ENCODE measurements around the gene ZSCAN9.

Gene ZSCAN9

GRCh38 chr6:28266962-28267694 lies 42.1 kb downstream of the ZSCAN9 start, which contains the start of gene ZSCAN26:
Gene ZSCAN26 (plus strand): TSS chr6:28267143. CDS start chr6:28271920, 4,777 bp downstream.
- peak; percentile 87 for DNase-seq (ENCODE audit: low read depth)

GRCh38 chr6:28267695-28268059 lies 42.6 kb downstream of the ZSCAN9 start:
- no peak for DNase-seq (ENCODE audit: low read depth)

- DNase-seq (ENCODE audit: low read depth), result peak; percentile 89
These were observed 44.4 kb downstream of the ZSCAN9 start for GRCh38 chr6:28269492-28269891.

- DNase-seq (ENCODE audit: low read depth), result no peak
These were observed 49.8 kb downstream of the ZSCAN9 start for GRCh38 chr6:28274888-28275287.

- DNase-seq (ENCODE audit: low read depth), result no peak
These were observed 52.7 kb downstream of the ZSCAN9 start for GRCh38 chr6:28277746-28278145.

GRCh38 chr6:28280595-28281287 lies 55.7 kb downstream of the ZSCAN9 start:
- no peak for DNase-seq (ENCODE audit: low read depth)

GRCh38 chr6:28281288-28282064 lies 56.4 kb downstream of the ZSCAN9 start, which contains the start of gene PGBD1:
Gene PGBD1 (plus strand): TSS chr6:28281572. CDS start chr6:28283814, 2,242 bp downstream.
- DNase-seq (ENCODE audit: low read depth), result peak; percentile 77

- peak; percentile 6 for DNase-seq (ENCODE audit: low read depth)
These were observed 57.9 kb downstream of the ZSCAN9 start for GRCh38 chr6:28282926-28283325.
